ENCODE data around the gene MAP3K15.

GRCh38 chrX:19392703-19393102 is 122.6 kb downstream of the MAP3K15 start:
- TF ChIP-seq POLR2A (IDR thresholded peaks at IDR 0.05) = no peak
- no peak for TF ChIP-seq CTCF (IDR thresholded peaks at IDR 0.05)
